ENCODE results near the gene OR51B6.
"Not testable (repeated sequence)": the region's sequence is repeated elsewhere in the genome, so short reads cannot be mapped to it uniquely, and the experiment has no call there.

OR51B6 gene, protein sequence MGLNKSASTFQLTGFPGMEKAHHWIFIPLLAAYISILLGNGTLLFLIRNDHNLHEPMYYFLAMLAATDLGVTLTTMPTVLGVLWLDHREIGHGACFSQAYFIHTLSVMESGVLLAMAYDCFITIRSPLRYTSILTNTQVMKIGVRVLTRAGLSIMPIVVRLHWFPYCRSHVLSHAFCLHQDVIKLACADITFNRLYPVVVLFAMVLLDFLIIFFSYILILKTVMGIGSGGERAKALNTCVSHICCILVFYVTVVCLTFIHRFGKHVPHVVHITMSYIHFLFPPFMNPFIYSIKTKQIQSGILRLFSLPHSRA

DNA sequence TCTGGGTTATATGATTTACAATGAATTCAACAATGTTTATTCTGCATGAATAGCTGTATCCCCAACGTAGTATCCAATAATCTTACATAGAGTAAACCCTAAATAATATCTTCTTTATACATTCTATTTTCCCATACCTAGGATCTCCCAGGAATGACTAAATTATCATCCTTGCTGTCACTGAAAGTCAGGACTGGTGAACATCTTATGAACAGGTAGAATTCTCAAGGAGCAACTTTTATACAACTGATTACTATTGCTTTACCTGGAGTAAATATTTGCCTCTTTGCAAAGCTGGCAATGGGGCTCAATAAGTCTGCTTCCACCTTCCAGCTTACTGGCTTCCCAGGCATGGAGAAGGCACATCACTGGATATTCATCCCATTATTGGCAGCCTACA lies at the start of gene OR51B6:
TSS of gene OR51B6 (plus strand) at position 301 of the 400 bp plus-strand sequence. CDS start at position 301, 0 bp downstream.
- in situ Hi-C loops (cut with MboI; ENCODE audit: low sequenced_read_pairs) = no loop called here

DNA sequence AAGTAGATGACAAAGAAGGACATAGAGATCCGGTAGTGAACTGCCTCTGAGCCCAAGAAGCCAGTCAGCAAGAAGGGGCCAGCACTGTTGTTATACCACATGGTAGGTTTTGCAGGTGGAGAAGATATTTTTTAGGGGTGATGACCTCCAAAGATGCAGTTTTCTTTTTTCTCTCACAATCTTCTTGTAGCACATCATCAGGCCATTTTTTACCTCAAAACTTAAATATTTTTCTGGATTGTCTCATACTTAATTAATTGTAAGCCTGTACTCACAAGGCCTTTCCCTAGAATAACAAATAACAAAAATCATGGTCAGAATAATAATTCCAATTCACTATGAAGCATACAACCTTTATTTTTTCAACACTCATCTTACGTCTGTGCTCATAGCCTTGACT lies 49.5 kb upstream of the OR51B6 start, which contains the start of gene OR51B4:
TSS of gene OR51B4 (minus strand) at position 101 of the 400 bp plus-strand sequence. CDS start at position 101, 0 bp downstream.
- in situ Hi-C loops (cut with MboI; ENCODE audit: low sequenced_read_pairs) = no loop called here

DNA sequence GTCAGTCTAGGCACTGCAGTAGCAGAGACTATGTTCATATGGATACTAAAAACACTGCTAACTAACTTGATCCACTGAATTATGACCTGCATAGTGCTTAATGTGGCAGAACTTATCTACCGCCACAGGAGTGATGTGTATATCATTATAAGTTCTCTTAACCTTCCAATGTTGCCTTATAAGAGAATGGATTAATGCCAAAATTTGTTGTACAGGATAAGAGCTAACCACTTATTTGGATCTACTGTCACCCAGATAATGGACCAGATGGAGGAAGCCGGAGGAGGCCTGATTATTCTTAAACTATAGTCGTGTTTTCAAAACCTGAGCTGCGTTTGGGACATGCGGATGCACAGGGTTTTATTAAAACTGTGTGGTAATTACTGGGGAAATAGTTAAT lies 47.7 kb upstream of the OR51B6 start:
- in situ Hi-C loops (cut with MboI; ENCODE audit: low sequenced_read_pairs) = no loop called here

GRCh38 chr11:5304046-5304445 lies 47.3 kb upstream of the OR51B6 start:
- in situ Hi-C loops (cut with MboI; ENCODE audit: low sequenced_read_pairs) = no loop called here

DNA sequence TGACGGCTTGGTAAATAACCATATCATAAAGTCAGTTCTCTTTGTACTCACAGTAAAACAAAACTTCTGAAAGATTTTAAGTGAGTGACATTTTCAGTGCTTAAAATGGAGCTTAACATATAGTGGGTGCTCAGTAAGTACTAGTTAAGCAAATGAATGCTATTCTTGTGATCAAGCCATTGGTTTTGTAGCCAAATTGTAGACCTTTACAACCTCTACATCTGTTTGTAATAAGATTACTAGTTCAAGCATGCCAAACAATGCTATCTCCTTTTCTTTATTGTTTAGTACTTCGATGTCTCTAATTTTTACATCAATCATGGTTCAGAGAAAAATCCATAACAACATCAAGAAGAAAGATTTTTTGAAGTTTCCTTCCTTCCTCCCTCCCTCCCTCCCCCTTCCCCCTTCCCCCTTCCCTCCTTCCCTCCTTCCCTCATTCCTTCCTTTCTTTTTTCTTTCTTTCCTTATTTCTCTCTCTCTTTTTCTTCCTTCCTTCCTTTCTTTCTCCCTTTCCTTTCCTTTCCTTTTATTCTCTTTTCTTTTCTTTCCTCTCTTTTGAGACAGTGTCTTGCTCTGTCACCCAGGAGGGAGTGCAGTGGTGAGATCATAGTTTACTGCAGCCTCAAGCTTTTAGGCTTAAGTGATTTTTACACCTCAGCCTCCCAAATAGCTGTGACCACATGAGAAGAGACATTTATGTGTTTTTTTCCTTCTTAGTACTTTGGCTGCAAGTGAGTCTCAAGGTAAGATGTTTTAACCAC lies 43.9 kb upstream of the OR51B6 start:
- in situ Hi-C loops (cut with MboI; ENCODE audit: low sequenced_read_pairs) = no loop called here

- in situ Hi-C loops (cut with MboI; ENCODE audit: low sequenced_read_pairs) = no loop called here
These were observed 40.9 kb upstream of the OR51B6 start for GRCh38 chr11:5310423-5310822.

DNA sequence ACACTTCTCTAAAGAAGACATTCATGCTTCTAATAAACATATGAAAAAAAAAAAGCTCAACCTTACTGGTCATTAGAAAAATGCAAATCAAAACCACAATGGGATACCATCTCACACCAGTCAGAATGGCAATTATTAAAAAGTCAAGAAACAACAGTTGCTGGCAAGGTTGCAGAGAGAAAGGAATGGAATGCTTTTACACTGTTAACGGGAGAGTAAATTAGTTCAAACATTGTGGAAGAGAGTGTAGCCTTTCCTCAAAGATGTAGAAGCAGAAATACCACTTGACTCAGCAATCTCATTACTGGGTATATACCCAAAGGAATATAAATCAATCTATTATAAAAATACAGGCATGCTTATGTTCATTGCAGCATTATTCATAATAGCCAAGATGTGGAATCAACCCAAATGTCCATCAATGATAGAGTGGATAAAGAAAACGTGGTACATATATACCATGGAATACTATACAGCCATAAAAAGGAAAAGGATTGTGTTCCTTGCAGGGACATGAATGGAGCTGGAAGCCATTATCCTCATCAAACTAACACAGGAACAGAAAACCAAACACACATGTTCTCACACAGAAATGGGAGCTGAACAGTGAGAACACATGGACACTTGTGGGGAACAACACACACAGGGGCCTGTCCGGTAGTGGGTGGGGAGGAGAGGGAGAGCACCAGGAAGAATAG lies 37.8 kb upstream of the OR51B6 start:
- in situ Hi-C loops (cut with MboI; ENCODE audit: low sequenced_read_pairs) = not testable (repeated sequence)

DNA sequence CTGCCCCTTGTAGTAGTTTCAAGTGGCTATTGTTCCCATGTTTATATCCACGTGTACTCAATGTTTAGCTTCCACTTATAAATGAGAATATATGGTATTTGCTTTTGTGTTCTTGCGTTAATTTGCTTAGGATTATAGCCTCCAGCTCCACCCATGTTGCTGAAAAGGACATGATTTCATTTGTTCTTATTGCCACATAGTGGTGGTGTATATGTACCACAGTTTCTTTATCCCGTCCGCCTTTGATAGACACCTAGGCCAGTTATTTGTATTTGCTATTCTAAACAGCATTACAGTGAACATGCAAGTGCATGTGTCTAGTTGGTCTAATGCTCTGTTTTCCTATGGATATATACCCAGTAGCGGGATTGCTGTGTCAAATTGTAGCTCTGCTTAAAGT lies 34.0 kb upstream of the OR51B6 start:
- in situ Hi-C loops (cut with MboI; ENCODE audit: low sequenced_read_pairs) = no loop called here

DNA sequence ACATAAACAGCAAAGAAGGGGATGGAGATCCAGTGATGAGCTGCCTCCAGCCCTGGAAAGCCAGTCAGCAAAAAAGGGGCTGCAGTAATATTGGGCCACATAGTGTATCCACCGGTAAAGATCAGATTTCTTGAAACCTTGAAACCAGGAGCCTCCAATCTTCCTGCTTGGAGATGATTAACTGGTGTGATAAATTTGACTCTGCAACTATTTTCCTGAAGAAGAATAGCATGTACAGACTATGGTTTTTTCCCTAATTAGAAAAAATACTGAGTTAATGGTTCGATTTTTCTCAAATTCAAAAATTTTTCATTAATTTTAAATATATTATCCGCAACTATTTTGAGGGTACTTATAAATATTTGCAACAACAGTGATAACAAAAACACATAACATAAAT lies 27.1 kb upstream of the OR51B6 start, which contains the start of gene OR51B2:
TSS of gene OR51B2 (minus strand) at position 101 of the 400 bp plus-strand sequence. CDS start at position 101, 0 bp downstream.
- in situ Hi-C loops (cut with MboI; ENCODE audit: low sequenced_read_pairs) = no loop called here

GRCh38 chr11:5335170-5335569 lies 16.1 kb upstream of the OR51B6 start:
- in situ Hi-C loops (cut with MboI; ENCODE audit: low sequenced_read_pairs) = no loop called here

DNA sequence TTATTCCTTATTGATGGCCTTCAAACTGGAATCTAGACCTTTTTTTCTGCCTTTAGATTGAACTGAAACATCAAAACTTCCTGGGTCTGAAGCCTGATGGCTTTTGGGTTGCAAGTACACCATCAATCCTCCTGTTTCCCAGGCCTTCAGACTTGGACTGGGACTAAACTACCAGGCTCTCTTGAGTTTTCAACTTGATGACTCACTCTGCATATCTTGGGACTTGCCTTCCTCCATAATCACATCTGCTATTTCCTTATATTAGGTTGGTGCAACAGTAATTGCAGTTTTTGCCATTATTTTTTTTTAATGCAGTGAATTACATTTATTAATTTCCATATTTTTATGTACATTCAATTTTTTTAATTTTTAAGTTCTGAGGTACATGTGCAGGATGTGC lies 15.0 kb upstream of the OR51B6 start:
- in situ Hi-C loops (cut with MboI; ENCODE audit: low sequenced_read_pairs) = no loop called here

DNA sequence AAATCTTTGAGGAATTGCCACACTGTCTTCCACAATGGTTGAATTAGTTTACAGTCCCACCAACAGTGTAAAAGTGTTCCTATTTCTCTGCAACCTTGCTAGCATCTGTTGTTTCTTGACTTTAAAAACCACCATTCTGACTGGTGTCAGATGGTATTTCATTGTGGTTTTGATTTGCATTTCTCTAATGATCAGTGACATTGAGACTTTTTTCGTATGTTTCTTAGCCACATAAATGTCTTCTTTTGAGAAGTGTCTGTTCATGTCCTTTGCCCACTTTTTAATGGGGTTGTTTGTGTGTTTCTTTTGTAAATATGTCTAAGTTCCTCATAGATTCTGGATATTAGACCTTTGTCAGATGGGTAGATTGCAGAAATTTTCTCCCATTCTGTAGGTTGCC lies 14.1 kb upstream of the OR51B6 start:
- in situ Hi-C loops (cut with MboI; ENCODE audit: low sequenced_read_pairs) = not testable (repeated sequence)

- in situ Hi-C loops (cut with MboI; ENCODE audit: low sequenced_read_pairs) = no loop called here
These were observed 11.5 kb upstream of the OR51B6 start for GRCh38 chr11:5339771-5340322.

GRCh38 chr11:5343474-5344335 lies 7.6 kb upstream of the OR51B6 start, which contains the start of gene OR51B5:
Gene OR51B5 (minus strand): TSS chr11:5343524. CDS start chr11:5343524, 0 bp downstream.
- in situ Hi-C loops (cut with MboI; ENCODE audit: low sequenced_read_pairs) = no loop called here

DNA sequence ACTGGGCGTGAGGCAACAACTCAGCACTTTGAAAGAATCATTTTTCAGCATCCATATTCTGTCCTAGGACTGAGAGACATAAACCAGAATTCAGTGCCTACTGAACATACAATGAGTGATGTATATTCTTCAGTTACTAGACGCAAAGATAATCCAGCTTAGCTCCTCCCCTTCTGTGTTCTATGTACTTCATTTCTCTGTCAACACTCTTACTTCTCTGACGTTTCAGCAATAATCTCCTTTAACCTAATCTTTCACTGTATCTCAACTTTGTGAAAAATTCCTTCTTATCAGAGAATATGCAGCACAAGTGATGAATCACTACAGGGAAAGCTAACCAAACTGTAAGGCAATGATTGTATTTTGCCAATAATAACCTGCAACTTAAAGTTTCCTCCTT lies 5.5 kb upstream of the OR51B6 start:
- in situ Hi-C loops (cut with MboI; ENCODE audit: low sequenced_read_pairs) = no loop called here

DNA sequence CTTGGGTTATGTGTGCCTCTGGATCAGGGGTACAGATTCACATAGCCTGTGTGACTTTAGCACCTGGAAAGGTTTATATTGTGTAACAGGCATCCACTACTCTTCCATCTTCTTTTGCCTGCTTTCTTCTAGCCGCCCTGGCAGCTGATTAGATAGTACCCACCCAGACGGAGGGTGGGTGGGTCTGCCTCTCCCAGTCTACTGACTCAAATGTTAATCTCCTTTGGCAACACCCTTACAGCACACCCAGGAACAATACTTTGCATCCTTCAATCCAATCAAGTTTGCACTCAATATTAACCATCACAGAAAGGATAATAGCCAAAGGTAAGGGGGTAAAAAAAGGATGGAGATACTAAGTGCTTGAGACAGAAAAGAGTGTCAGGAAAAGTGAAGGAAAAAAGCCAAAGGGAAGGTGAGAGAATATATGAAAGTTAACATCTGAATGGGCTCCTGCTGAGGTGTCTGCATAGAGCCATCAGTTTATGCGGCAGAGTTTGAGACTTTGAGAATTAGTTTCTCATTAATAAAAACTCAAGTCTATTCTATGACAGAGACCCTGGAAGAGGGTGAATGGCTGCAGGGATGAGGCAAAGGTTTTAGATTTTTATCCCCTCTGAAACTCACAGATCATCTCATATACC lies 2.6 kb upstream of the OR51B6 start:
- in situ Hi-C loops (cut with MboI; ENCODE audit: low sequenced_read_pairs) = no loop called here

- in situ Hi-C loops (cut with MboI; ENCODE audit: low sequenced_read_pairs) = no loop called here
These were observed 1.8 kb upstream of the OR51B6 start for GRCh38 chr11:5349550-5349949.

- in situ Hi-C loops (cut with MboI; ENCODE audit: low sequenced_read_pairs) = not testable (repeated sequence)
These were observed 4.7 kb downstream of the OR51B6 start for GRCh38 chr11:5356031-5356430.

- in situ Hi-C loops (cut with MboI; ENCODE audit: low sequenced_read_pairs) = no loop called here
These were observed 10.8 kb downstream of the OR51B6 start for GRCh38 chr11:5362017-5362625.

Measured in hTERT RPE-1 (cell line).